HG03565 (cell line): ENCODE measurements around the gene KREMEN1.

Experiments
- ATAC-seq: cut with Tn5 transposase; IDR thresholded peaks from one replicate; pipeline ENCODE4 v1.9.1; 2021; ENCODE audit warnings: mild to moderate bottlenecking, moderate library complexity; ENCODE audit not compliant: unreplicated experiment

The KREMEN1 gene

DNA sequence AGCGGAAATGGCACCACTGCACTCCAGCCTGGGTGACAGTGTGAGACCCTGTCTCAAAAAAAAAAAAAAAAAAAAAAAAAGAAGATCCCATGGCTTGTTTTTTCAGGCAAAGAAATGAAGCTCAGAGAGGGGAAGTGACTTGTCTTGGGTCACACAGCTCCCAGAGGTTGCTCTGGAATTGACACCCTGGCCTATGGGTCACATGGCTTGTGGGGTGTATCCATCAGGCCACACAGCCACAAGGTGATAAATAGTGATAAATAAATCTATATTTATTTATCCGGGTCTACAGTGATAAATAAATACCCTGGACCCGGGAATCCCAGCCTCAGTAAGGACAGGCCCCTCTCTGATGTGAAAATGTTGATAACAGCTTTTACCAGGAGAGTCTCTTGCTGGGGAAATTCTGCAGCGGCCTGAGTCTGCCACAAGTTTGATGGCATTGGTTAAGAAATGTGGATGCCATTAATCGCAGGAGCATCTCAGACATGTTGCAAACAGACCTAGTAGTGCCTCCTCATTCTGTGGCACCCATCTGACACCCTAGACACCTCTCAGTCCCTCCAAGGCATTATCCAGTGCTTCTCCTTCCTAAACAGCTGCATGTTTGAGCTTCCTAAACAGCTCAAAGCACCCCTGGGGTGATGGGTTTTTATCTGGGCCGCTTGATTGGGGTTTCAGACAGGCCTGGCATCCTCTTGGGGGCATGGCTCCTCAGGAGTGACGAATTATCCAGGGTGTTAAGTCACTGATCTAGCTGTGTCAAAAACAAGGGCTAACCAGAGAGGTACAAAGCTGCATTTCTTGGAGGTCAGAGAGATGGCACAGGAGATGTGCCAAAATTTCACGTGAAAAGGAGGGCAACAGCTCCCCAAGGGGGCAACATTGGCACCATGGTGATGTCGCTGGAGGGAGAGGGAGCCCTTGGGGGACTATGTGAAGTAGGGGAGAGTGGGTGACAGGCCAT lies 130.9 kb downstream of the KREMEN1 start:
- ATAC-seq: no peak

DNA sequence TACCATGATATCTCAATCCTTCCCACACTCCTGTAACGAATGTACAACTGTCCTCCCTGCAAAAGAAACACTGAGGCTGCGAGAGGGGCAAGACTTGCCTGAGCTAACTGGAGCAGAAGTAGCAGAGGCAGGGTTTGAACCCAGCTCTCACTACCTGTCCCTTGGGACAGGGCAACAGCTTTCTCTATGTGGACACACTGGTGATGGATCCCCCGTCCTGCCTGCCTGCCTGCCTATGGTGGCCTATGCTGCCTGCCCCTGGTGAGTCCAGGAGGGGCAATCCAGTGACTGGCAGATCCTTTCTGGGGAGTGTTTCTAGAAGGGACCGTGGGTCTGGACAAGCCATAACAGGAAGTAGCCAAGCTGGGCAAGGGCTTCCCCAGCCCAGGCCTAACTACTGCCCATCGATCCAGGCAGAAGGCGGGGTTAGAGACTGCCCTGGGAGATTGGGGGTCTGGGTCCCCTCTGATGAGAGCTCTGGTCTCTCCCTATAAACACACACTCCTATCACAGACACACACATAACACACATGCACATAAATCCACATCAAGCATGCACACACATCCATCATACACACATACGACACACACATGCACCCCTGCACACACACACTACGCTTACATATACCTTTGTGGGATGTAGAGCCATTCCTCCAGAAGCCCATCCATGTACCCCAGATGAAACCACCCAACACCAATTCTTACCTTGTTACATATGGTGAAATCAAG lies 131.8 kb downstream of the KREMEN1 start:
- ATAC-seq: no peak

DNA sequence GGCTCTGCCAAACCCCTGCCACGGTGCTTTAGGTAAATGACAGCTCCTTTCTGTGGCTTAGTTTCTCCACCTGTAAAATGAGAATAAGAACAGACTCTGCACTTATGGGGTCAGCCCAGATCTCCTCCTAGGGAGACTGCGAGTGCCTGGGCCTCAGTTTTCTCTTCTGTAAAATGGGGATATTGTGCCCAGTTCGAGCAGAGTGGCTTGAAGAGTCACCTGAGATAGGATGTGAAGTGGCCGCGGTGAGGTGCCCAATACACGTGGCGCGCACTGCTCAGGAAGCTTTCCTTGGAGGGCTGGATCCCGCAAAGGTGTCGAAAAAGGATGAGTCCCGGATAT lies 132.4 kb downstream of the KREMEN1 start:
- ATAC-seq: no peak

DNA sequence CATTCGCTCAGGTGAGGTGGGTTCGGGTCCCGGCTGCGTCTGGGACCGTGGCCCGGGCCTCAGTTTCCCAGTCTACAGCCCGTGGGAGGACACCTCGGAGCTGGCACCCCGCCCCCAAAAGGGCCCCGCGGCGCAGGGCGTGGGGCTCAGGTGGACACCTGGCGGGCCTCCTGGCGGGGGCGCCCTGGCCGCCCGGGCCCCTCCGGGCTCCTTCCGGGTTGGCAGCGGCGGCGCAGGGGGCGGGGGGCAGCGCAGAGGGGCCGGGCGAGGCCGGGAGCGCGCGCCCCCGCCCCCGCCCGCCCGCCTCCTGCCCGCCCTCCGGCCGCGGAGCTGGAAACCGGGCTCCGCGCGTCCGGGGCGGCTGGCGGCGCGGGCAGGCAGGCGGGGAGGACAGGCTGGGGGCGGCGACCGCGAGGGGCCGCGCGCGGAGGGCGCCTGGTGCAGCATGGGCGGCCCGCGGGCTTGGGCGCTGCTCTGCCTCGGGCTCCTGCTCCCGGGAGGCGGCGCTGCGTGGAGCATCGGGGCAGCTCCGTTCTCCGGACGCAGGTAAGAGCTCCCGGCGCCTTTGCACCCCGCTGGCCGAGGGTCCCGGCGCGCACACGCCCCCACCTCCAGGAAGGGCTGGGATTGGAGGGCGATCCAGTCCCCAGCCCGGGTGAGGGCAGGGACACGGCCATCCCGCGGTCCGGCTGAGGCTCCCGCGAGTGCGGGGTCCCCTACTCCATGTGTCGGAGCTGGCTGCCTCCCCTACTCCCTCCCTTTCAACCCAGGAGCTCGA lies 132.9 kb downstream of the KREMEN1 start, which contains the start of gene EMID1:
Gene EMID1, plus strand, starts transcription at position 303 of the 778 bp plus-strand sequence. Its CDS starts 143 bp downstream, at position 446.
- no peak for ATAC-seq

DNA sequence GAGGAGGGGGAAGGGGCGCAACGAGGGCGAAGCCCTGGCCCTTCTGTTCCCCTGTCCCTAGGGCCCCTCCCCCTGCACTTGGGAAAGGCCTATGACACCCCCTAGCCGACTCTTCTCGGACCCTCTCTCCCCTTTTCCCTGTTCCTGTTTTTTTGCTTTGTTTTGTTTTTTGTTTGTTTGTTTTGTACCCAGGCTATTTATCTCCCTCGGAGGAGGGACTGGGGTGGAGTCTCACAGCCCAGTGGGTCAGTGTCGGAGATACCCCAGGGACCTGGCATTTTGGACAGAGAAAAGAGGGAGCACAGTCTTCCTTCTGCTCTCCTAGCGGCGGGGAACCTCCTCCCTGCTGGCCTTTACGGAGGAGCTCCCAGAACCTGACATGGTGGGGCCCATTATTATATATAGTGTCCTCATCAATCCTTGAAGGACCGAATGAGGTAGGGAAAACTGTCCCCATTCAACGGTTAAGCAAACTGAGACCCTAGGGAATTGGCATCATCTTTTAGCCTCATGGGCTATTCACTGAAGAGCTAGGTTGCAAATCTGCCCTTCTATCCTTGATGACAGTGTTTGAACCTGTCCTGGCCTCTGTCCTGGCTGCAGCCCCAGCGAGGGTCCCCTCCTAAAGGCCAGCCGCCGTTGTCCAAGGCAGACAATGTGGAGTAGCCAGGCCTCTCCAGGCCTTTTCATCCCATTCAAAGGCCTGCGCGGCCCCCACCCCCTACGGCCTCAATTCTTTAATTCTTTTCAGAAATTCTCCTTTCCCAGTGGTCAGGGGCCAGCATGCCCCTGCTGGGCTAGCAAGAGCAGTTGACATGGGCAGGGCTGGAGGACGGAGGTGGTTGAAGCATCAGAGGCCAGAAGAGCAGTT lies 133.8 kb downstream of the KREMEN1 start:
- no peak for ATAC-seq

DNA sequence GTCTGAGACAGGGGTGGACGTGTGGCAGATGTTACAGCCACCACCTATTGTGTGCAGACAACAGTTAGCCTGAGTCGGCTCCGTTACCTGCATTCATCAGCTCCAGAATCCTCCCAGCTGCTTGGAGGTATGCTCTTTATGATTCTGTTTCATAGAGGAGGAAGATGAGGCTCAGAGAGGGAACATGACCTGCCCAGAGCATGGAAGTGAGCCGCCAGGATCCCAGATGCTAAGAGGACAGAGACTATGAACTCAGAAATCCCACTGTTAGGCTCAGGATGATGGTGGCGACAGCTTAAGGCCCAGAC lies 134.4 kb downstream of the KREMEN1 start:
- no peak for ATAC-seq

DNA sequence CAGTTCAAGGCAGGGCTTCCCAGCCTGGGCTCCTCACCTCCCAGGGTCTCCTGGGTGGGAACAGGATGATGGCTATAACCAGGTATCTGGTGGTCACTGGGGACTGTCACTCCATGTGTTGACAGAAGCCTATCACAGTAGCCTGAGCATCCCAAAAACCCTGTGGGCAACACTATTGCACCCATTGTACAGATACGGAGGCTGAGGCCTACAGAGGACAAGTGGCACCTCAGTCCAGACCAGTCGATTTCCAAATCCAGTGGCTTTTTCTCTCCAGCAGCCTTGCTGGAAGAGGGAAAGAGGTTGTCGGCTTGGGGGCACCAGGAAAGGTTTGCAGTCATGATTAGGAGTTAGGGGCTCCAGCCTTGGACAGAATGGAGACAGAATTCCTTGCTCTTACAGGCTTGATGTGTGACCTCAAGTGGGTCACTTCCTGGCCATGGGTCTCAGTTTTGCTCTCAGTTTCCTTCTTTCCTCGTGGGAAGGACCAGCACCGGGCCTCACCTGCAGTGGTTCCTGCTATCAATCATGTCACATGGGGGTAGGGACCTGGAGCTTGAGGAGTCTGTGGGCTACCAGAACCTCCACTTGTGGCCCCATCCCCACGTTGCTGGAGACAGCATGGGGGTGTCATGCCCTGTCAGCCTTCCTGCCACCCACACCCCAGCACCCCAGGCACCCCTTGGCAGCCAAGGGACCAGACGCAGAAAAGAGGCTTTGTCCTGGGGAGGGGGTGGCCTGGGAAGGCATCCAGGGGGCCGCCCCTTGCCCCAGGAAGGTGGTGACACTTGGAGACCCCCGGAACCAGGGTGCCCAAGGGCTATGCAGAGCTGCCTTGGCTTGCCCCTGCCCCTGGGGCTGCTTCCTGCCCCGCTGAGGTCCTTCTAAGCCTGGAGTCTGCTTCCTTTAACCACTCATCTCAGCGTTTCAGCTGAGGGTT lies 135.0 kb downstream of the KREMEN1 start:
- ATAC-seq: no peak

DNA sequence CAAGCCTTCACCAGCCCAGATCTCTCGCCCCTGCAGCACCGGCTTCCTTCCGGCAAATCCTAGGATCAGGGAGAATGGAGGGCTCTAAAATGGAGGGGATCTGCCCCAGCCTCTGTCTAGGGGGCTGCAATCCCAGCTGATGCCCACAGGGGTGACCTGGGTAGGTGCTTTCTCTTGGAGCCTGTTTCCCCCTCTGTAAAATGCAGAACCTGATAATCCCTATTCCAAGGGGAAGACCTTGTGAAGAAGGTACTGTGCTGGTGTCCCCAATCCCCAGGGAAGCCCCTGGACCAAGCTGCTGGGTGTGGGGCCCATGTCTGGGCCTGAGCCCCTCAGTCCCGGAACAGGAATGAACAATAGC lies 135.6 kb downstream of the KREMEN1 start:
- ATAC-seq: no peak

DNA sequence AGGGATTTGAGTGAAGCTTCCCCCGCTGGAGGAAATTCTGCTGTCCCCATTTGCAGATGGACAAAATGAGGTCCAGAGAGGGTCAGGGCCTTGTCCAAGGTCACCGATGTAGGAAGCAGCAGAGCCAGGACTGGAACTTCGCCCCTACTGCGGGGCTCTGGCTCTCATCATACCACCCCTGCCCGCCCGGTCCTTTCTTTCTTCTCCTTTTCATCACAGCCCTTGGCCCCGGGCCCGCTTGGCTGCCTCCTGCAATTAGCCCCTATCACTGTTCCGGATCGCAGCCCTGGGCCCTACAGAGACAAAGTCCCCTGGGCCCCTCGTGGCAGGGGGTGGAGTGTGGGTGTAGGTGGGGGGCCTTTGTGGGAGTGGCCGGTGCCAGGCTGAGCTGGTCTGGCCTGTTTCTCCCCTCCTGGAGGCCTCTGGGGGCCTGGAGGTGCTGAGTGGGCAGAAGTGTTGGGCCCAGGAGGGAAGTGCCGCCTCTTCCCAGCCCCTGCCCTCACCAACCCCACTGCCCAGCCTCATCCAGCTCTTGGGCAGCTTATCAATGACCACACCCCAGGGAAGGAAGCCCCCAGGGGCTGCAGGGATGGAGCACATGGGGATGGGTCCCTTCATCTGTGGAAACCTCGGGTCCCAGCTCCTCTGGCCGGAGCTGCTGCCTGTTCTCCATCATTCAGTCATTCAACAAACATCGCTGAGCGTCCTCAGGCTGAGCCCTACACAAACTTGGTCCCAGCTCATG lies 136.2 kb downstream of the KREMEN1 start:
- ATAC-seq: no peak

DNA sequence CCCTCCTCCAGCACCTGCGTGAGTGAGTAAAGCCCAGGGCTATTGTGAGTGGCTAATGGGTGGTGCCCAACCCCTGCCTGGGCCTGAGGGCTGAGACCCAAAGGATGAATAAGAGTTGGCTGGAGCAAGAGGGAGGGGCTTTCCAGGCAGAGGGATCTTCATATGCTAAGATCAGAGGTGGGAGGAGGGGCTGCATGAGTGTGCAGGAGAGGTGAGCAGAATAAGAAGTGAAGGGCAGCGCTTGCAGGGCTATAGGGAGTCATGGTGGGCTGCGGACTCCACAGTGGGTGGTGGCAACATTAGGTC lies 136.7 kb downstream of the KREMEN1 start:
- ATAC-seq: no peak

DNA sequence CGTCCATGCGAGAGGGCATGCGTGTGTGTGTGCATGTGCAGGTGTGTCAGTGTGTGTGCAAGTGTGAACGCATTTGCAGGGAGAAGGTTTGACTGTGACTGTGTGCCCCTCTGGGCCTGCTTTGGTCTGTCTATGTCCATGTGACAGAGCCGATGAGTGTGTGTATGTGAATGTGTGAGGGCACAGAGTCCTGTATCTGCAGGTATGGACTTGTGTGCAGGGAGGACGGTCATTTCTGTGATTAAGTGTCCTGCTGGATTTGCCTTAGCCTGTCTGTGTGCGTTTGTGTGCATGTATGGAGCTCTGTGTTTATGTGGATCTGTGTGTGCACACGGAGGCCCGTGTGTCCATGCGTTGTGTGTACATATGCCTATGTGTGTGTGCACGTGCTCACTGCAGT lies 138.2 kb downstream of the KREMEN1 start:
- ATAC-seq: no peak

DNA sequence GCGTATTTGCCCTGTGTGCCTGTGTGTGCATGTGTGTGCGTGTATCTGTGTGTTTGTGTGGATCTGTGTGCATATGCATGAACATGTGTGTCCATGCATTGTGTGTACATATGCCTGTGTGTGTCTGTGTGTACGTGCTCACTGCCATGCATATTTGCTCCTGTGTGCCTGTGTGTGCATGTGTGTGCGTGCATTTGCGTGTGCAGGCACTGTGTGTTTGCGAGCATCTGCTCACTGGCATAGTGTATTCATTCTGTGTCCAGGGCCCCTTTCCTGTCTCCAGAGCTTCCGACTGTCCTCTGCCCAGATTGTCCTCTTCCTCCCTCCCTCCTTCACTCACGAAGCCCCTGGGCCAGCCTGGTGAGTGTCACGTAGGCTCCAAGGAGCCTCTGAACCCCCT lies 138.6 kb downstream of the KREMEN1 start:
- ATAC-seq: no peak

DNA sequence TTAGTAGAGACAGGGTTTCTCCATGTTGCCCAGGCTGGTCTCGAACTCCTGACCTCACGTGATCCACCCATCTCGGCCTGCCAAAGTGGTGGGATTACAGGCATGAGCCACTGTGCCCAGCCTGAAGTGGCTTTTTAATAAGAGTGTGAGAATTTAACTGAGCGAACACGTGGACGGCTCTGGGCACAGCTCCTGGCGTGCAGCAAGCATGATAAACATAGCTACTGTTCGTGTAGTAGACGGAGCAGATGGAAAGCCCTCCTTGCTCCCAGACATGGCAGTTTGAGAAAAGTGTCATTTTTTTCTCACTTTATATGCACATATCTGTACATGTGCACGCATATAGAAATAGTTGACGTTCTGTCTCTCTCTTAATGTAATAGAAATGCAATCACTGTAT lies 139.9 kb downstream of the KREMEN1 start:
- no peak for ATAC-seq

DNA sequence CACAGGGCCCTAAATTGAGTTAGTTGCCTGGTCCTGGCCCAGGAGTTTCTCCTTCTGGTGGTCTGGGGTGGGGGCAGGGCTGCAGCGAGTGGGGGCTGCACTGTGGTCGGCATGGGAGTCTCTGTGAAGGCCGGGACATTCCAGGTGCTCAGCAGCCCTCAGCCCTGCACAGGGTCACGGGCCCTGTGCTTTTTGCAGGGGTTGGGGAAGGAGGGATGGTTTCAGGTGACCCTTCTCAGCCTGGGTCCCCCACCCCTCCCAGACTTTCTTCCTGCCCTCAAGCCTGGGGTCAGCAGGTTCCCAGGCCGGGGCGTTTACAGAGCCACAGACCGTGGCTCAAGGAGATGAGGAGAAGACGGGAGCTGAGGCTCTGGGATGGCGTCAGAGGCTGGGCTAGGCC lies 140.7 kb downstream of the KREMEN1 start:
- ATAC-seq: no peak

DNA sequence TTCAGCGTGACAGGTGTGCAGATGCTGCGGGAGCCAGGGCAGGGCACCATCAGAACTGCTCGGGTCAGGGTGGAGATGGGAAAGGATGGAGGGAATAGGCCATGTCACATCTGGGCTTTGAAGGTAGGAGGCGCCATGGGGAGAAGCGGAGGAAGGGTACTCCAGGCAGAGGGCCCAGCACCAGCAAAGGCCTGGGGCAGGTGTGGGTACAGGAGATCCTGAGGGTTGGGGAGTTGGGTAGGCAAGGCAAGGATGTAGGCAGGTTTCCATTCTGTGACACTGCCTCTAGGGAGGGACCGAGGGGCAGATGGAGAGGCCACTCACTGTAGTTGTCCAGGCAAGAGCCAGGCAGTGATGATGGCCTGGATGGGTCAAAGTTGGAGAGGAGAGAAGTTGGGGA lies 141.4 kb downstream of the KREMEN1 start:
- ATAC-seq: no peak

DNA sequence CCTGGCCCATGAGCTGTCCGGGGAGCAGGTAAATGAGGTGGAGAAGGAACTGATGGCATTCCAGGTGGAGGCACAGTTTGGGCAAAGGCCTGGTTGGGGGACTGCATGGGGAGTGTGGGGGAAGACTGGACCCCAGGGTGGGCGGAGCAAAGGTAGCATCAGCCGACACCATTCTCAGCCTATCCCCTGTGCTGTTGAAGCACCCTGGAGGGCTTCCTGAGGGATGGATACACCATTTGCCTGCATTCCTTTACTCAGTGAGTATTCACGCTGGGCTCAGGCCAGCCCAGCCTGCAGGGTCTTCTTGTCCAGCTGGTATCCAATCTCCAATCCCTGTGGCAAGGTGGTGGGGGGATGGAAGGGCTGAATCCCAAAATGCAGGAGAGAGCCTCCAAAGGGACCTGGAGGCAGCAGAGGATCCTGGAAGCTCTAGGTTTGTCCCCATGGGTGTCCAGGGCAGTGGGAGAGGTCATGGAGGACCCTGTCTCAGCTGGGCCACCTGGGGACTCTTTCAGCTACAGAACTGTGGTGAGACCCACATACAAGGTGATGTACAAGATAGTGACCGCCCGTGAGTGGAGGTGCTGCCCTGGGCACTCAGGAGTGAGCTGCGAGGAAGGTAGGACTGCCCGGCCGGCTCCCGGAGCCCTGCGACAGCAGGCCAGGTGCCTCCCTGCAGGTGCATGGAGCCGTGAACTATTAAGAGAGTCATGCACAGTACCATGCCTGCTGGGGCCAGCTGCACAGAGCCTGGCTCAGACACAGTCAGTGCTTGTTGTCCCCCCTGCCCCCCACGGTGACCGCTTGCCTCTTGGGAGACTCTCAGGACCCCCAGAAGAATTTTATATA lies 142.4 kb downstream of the KREMEN1 start:
- ATAC-seq: no peak

DNA sequence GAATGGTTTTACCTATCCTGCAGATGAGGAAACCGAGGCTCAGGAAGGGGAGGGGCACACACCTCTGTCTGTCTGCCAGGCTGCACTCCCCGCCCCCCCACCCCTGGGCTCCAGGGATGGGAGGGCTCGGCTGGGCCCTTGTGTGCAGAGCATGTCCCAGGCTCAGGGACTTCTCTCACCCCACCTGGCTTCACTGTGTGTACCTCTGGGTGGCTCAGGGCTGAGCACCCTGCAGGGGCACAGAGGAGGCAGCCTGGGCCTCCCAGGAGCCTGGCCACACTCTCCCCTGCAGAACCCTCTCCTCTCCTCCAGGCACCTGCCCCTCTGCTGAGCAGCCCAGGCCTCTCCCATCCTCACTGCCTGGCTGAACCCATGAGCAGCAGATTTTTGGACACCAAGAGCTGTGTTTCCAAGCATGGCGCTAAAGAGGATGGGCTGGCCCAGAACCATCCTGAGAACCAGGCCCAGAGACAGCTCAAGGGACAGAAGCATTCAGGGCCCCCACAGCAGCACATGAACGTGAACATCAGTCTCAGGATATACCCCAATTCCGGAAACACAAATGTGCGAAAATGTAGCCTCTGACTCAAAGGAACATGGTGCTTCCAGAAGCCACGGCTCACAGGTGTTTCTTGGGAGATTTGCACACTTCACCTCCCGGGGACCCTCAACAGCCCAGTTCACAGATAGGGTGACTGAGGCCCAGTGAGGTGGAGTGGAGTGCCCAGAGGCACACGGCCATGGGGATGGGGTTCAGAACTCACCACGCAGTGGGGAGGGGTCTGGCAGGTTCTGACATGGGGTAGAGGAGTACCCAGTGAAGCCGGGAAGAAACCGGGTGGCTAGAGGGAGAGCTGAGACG lies 143.4 kb downstream of the KREMEN1 start:
- no peak for ATAC-seq
